Measurements from ENCODE around the gene DDC.
"Not testable (repeated sequence)": the region's sequence is repeated elsewhere in the genome, so short reads cannot be mapped to it uniquely, and the experiment has no call there.

DDC gene

DNA sequence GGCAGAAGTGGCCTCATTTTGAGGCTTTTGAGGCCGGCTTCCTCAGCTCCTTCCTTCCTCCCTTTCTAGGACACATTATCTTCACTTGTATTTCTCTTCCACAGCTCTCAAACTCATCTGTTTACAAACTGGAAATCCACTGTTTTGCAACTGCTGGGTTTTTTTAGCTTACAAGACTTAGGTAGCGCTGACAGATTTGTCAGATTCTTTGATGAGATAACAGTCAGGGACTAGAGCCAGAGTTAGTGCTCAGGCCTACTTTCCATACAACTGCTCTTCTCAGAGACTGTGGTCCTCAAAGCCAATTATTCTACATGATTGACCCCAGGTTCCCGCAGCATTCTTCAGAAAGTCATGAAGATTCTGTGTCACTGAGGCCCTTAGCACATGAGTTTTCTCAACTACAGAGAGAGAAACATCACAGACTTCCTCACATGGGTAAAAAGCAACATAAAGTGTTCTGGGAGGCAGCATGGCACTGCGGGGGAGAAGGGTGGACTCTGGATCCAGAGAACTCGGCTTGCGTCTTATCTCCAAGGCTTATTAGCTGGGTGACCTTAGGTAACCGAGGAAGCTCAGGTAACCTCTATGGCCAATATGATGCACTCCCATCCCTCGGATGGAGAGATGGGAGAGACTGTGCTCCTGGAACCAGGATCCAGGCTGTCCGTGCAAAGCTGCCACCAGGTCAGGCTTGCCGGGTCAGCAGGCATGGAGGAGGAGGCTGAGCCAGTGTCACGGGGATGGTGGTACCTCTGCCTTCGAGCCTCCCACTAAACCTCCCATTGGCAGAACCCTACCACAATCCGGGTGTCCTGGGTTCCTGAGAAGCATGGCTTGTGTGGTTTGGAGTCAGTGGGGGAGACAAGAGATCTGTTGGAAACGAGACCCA lies 10.5 kb downstream of the DDC start:
- no peaks in the 10 kb centered on the region for H3K36me3 Mint-ChIP-seq (ENCODE audit: low read depth)
- H3K4me3 Mint-ChIP-seq: no peak overlapping the region

DNA sequence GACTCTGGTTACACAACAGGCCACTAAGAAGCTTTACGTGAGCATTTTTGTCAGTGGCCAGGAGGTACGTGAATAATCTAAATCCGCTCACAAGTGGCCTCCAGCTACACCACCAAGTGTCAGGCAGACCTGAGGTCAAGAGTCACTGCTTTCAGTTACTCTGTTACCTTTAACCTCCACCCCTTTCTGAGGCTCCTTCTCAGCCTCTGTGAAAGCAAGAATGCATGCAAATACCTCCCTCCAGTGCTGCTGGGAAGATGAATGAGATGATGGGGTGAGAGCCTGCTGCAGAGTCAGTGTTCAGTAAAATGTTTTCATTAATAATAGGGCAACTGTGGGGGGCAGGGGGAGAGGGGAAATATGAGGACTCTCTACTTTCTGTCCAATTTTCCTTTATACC lies 11.2 kb downstream of the DDC start:
- no peaks in the 10 kb centered on the region for H3K4me1 Mint-ChIP-seq (ENCODE audit: low read depth)
- H3K4me3 Mint-ChIP-seq: no peak overlapping the region
- H3K36me3 Mint-ChIP-seq (ENCODE audit: low read depth): no peaks in the 10 kb centered on the region
- peaks cover 41% of the 10 kb centered on the region for H3K27me3 Mint-ChIP-seq (ENCODE audit: low read depth)
- no peak overlapping the region for H3K27ac Mint-ChIP-seq
- H3K9me3 Mint-ChIP-seq: no peaks in the 10 kb centered on the region

More for the DNA sequence above, 10.5 kb downstream of the DDC start:
- no peak overlapping the region for H3K27ac Mint-ChIP-seq
- no peaks in the 10 kb centered on the region for H3K9me3 Mint-ChIP-seq
- no peaks in the 10 kb centered on the region for H3K4me1 Mint-ChIP-seq (ENCODE audit: low read depth)
- H3K27me3 Mint-ChIP-seq (ENCODE audit: low read depth): peaks cover 43% of the 10 kb centered on the region

DNA sequence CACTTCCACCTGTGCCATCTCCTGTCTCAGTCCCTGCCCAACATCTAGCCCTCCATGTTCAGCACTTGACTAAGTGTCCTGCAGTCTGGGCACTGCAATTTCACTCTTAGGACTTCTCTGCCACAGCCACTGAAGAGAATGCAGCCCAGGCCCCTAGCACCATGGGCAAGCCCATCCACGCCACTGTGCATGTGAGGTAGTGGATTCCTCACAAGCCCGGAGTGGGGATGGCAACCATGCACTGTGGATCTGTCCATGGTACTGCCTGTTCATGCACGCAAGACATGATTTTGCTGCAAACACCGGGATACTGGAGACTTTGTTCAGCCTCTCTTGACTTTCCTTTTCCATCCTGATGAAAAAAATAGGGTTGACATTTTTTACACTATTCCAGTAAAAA lies 12.3 kb downstream of the DDC start:
- no peaks in the 10 kb centered on the region for H3K36me3 Mint-ChIP-seq (ENCODE audit: low read depth)
- peaks cover 3% of the 10 kb centered on the region for H3K4me1 Mint-ChIP-seq (ENCODE audit: low read depth)
- no peak overlapping the region for H3K27ac Mint-ChIP-seq
- no peak overlapping the region for H3K4me3 Mint-ChIP-seq
- H3K9me3 Mint-ChIP-seq: no peaks in the 10 kb centered on the region
- H3K27me3 Mint-ChIP-seq (ENCODE audit: low read depth): peaks cover 37% of the 10 kb centered on the region

DNA sequence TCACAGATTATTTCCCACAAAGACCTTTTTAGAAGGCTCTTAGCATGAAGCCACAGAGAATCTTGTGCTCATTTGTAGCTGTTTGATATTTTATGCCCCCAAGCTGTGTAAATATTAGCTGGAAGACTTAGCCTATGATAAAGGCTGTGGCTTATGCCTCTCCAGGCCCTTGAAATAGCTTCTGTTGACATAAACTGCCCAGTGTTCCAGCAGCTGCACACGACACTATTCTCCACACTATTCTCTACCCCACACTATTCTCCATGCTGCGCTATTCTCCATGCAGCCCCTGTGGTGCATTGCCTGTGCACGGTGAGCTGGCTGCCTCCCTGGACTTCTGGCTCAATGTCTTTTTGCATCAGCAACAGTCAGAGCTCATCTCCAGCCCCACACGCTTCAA lies 13.1 kb downstream of the DDC start:
- Mint-ChIP-seq H3K9me3 (no peaks in the 10 kb centered on the region), H3K4me1 (ENCODE audit: low read depth) (peaks cover 4% of the 10 kb centered on the region), H3K27me3 (ENCODE audit: low read depth) (peaks cover 35% of the 10 kb centered on the region), H3K36me3 (ENCODE audit: low read depth) (no peaks in the 10 kb centered on the region), H3K27ac (no peak overlapping the region), H3K4me3 (no peak overlapping the region)

DNA sequence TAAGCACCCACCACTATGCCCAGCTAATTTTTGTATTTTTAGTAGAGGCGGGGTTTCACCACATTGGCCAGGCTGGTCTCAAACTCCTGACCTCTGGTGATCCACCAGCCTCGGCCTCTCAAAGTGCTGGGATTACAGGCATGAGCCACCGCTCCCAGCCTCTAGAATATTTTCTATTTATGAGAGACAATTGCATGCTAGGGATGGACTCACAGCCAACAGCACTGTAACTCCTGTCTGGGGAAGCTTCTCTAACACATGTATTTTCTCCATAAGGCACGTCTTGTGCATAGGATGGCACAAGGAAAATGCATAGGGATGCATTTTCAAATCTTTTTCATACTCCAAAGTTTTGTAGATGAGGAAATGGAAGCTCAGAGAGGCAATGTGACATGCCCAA lies 19.6 kb downstream of the DDC start:
- H3K36me3 Mint-ChIP-seq (ENCODE audit: low read depth); H3K4me1 Mint-ChIP-seq (ENCODE audit: low read depth); H3K27ac Mint-ChIP-seq; H3K4me3 Mint-ChIP-seq; H3K9me3 Mint-ChIP-seq: not testable (repeated sequence)
- H3K27me3 Mint-ChIP-seq (ENCODE audit: low read depth): peaks cover 17% of the 10 kb centered on the region

DNA sequence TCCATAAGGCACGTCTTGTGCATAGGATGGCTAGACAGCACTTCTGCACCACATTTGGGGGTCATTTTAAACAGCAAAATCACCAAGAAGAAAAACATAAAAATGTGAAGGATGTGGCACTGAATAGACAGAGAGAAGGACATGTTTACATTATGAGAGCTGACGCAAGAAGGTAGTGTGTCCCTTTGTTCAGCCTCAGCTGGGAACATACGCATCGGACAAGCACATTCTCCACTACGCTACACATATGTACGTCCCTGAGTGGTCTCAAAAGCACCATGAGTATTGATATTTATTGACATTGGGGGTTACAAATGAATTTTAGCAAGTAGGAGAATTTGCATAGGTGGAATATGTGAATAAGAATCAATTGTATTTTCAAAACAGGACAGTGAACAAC lies 20.2 kb downstream of the DDC start:
- H3K27ac Mint-ChIP-seq: no peak overlapping the region
- H3K4me1 Mint-ChIP-seq (ENCODE audit: low read depth): peaks cover 4% of the 10 kb centered on the region
- H3K4me3 Mint-ChIP-seq: no peak overlapping the region
- no peaks in the 10 kb centered on the region for H3K36me3 Mint-ChIP-seq (ENCODE audit: low read depth)
- H3K27me3 Mint-ChIP-seq (ENCODE audit: low read depth): peaks cover 13% of the 10 kb centered on the region
- no peaks in the 10 kb centered on the region for H3K9me3 Mint-ChIP-seq

DNA sequence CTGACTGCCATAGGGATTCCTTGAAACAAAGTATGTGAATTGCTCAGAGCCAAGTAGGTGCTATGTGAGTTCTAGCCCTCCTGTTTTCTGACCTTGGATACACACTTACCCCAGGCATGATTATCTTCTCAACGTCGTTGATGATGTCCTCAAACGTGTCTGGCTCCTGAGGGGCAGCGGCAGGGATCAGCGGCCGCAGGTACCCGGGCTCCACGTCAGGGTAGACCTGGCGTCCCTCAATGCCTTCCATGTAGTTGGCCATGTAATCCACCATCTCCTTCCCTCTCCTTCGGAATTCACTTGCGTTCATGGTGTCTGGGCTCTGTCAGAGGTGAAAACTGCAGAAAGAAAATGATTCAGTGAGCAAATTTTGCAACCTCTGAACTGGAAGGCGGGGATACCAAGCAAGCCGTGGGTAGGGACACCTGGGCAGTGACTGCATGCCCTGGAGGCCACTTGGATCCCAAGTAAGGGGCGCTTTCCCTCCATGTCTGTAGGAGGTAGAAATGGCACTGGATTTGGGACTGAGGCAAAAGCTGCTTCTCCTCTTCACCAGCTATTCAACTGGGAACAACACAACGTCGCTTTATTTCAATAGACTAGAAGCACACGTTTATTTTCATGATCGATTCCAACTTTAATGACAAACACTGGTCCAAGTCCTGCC lies 21.3 kb downstream of the DDC start:
- H3K4me3 Mint-ChIP-seq: no peak overlapping the region
- H3K27me3 Mint-ChIP-seq (ENCODE audit: low read depth): peaks cover 13% of the 10 kb centered on the region
- H3K27ac Mint-ChIP-seq: no peak overlapping the region

DNA sequence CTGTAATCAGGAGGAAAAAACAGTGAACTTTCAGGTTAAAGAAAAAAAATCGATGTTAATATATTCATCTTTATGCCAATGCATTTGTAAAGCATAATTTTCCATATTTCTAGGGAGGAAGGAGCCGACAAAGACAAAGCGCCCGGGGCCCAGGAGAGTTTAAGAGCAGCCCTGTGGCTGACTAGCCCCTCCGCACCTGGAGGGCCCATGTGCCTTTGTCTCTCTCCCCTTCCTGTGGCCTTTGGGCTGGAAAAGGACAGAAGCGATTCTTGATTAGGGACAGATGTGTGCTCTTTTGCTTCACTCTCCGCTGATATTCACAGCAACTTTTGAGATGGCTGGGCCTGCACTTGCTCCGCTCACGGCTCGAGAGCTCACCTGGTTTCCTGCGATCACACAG lies 23.1 kb downstream of the DDC start:
- Mint-ChIP-seq H3K27ac (no peak overlapping the region), H3K36me3 (ENCODE audit: low read depth) (no peaks in the 10 kb centered on the region), H3K4me3 (no peak overlapping the region), H3K27me3 (ENCODE audit: low read depth) (peaks cover 5% of the 10 kb centered on the region), H3K4me1 (ENCODE audit: low read depth) (no peaks in the 10 kb centered on the region), H3K9me3 (no peaks in the 10 kb centered on the region)

More for the DNA sequence above, 21.3 kb downstream of the DDC start:
- Mint-ChIP-seq H3K4me1 (ENCODE audit: low read depth) (peaks cover 4% of the 10 kb centered on the region), H3K36me3 (ENCODE audit: low read depth) (no peaks in the 10 kb centered on the region), H3K9me3 (no peaks in the 10 kb centered on the region)

DNA sequence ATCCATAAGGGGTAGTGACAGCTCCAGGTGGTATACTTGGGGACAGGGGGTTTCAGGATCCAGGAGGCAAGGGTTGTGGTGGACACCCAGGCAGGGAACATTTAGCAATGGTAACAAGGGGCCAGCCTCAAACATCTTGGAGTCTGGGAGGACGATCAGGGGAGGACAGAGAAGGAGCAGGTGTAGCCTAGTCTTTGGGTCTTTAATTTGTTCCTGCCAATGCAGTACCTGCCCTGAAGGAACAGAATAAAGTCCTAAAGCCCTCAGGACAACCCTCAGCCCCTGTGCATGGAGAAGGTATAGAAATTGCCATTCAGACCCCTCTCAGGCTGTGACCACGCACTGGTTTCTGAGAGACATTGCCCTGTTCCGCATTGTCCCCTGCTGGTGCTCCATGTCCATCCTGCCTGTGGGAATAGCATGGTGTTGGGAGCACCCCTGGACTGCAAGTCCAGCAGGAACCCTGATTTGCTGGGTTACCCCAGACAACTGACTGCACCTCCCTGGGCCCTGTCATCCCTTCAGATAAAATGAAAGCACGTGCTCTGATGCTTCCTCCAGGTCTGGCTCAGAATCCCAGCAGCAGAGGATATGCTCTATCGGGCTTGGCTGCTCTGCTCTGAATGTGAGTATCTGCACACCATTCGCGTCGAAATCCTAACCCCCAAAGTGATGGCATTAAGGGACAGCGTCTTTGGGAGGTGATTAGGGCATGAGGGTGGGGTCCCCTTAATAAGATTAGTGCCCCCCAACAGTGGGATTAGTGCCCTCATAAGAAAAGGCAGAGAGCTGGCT lies 24.2 kb downstream of the DDC start:
- Mint-ChIP-seq H3K27me3 (ENCODE audit: low read depth) (peaks cover 5% of the 10 kb centered on the region), H3K9me3 (no peaks in the 10 kb centered on the region), H3K4me1 (ENCODE audit: low read depth) (no peaks in the 10 kb centered on the region), H3K27ac (no peak overlapping the region), H3K4me3 (no peak overlapping the region), H3K36me3 (ENCODE audit: low read depth) (no peaks in the 10 kb centered on the region)

DNA sequence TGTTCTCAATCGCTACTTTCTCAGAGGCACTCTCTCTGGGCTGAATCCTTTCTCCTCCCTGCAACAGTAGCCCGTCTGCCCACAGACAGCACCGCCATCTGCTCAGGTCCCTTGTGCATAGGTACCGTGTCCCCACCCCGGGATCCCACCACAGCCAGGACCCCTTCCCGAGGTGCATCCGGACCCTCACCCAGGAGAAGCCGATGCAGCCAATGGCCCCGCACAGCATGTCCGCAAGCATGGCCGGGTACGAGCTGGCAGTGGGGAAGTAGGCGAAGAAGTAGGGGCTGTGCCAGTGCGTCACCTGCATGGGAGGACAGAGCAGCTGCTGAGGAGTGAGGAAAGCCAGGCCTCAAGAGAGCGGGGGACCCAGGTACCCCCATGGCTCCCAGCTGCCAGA lies 25.5 kb downstream of the DDC start:
- Mint-ChIP-seq H3K4me1 (ENCODE audit: low read depth) (no peaks in the 10 kb centered on the region), H3K36me3 (ENCODE audit: low read depth) (no peaks in the 10 kb centered on the region), H3K27ac (no peak overlapping the region), H3K9me3 (no peaks in the 10 kb centered on the region), H3K4me3 (no peak overlapping the region), H3K27me3 (ENCODE audit: low read depth) (peaks cover 4% of the 10 kb centered on the region)

DNA sequence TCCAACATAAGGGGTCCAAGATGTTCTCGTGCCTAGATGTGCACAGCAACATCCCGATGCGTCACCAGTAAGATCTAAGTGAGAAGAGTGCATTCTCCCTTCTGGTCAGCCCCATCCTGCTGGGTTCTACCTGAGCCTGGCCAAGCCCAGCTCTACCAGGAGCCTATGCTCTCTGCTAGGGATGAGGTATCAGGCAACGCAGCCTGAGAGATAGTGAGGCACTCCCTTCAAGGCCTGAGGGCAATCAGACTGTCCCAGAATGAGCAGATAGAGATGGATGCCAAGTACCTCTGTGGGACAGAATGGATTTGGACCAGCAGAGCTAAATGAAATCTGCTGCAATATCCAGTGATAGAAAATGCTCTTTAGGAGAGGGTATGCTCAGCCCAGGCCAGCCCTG lies 26.7 kb downstream of the DDC start:
- H3K4me3 Mint-ChIP-seq: no peak overlapping the region
- H3K27ac Mint-ChIP-seq: no peak overlapping the region
- no peaks in the 10 kb centered on the region for H3K27me3 Mint-ChIP-seq (ENCODE audit: low read depth)
- H3K4me1 Mint-ChIP-seq (ENCODE audit: low read depth): no peaks in the 10 kb centered on the region
- H3K36me3 Mint-ChIP-seq (ENCODE audit: low read depth): no peaks in the 10 kb centered on the region
- no peaks in the 10 kb centered on the region for H3K9me3 Mint-ChIP-seq

DNA sequence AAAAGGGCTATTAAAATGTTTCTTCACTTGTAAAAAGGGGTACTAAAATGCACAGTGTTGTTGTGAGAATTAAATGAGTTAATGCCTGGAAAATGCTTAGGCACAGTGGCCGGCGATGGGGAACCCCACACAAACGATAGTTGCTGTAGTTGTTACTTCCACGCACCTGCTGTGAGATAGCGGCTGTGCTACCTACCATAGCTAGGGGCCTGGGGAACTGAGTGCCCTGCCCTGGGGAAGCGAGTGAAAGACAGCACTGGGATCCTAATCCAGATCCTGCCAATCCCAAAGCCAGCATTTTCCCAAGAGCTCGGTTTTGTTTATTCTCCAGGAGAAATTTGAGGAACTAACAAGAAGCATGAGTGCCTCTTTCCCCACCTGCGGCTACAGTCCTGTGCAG lies 27.8 kb downstream of the DDC start:
- H3K27me3 Mint-ChIP-seq (ENCODE audit: low read depth): peaks cover 4% of the 10 kb centered on the region
- H3K27ac Mint-ChIP-seq: no peak overlapping the region
- no peaks in the 10 kb centered on the region for H3K9me3 Mint-ChIP-seq
- no peaks in the 10 kb centered on the region for H3K36me3 Mint-ChIP-seq (ENCODE audit: low read depth)
- H3K4me1 Mint-ChIP-seq (ENCODE audit: low read depth): no peaks in the 10 kb centered on the region
- no peak overlapping the region for H3K4me3 Mint-ChIP-seq

DNA sequence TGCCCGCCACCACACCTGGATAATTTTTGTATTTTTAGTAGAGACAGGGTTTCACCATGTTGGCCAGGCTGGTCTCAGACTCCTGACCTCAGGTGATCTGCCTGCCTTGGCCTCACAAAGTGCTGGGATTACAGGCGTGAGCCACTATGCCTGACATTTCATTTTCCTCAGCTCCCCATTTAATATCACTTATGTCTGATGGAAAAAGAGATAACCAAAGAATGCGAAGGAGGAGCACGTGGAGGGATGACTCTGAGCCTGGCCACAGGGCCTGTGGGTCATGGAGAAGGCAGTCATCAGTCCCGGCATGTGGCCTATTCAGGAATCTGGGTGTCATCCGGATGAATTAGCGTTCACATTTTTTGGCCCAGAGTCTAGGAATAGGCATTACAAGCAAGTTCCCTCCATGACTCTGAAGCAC lies 29.9 kb downstream of the DDC start:
- not testable (repeated sequence) for H3K4me3 Mint-ChIP-seq; H3K4me1 Mint-ChIP-seq (ENCODE audit: low read depth); H3K36me3 Mint-ChIP-seq (ENCODE audit: low read depth); H3K9me3 Mint-ChIP-seq; H3K27ac Mint-ChIP-seq
- peaks cover 10% of the 10 kb centered on the region for H3K27me3 Mint-ChIP-seq (ENCODE audit: low read depth)

DNA sequence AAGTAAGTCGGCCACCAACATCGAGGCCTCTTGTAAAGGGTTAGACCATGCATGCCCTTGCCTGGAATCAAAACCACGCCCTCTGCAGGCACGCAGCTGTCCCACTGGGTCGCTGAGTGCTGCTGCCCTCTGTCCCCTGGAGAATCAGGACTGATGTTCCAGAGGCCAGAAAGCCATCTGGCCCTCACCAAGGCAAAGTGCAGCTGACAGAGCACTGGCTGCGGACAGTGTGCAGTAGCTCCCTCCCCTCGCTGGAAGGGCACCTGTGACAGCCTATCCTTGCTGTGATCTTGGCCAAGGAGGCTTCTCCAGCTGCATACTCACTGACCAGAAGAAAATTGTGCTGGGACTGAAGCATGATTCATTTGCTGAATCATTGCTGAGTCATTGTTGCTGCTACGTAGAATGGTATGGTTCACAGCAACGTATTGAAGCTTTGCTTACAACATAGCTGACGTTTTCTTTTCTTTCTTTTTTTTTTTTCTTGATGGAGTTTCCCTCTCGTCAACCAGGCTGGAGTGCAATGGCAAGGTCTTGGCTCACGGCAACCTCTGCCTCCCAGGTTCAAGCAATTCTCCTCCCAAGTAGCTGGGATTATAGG lies 30.4 kb downstream of the DDC start:
- peaks cover 10% of the 10 kb centered on the region for H3K27me3 Mint-ChIP-seq (ENCODE audit: low read depth)
- H3K36me3 Mint-ChIP-seq (ENCODE audit: low read depth): no peaks in the 10 kb centered on the region
- H3K27ac Mint-ChIP-seq: no peak overlapping the region
- peaks cover 7% of the 10 kb centered on the region for H3K4me1 Mint-ChIP-seq (ENCODE audit: low read depth)
- no peak overlapping the region for H3K4me3 Mint-ChIP-seq
- no peaks in the 10 kb centered on the region for H3K9me3 Mint-ChIP-seq
